HCT116 (cell line): ENCODE measurements around the gene ZFHX2. TPM values are rescaled to one million over a fixed set of nuclear protein-coding genes. Genes with fewer than 3 reads are reported as not detected.

Source experiments
- ATAC-seq: fragments of 200-7000 bp; cut with Tn5 transposase; 2 replicates; pipeline ENCODE4 v1.9.1; 2020; ENCODE audit warnings: mild to moderate bottlenecking, moderate library complexity
- BruUV-seq: library from RNA; stranded (reverse); fragments of 400-500 nt; replicated peaks from 2 replicates; lab custom pipeline; 2021; lab: Mats Ljungman, UMichigan
- CTCF ChIA-PET: fragments of 300-600 bp; sonication (Branson Sonifier 250); formaldehyde crosslinking; loops from one replicate; lab custom pipeline; 2021; ENCODE audit warnings: antibody characterized with exemption; lab: Charles Lee
- POLR2A ChIA-PET: fragments of 300-600, 350-600 bp; sonication (Branson Sonifier 250); formaldehyde crosslinking; loops from one replicate; lab custom pipeline; 2021; ENCODE audit warnings: antibody characterized with exemption; lab: Charles Lee
- RAD21 ChIA-PET, 2 experiments: fragments of 300-600 bp; sonication (Branson Sonifier 250); formaldehyde crosslinking; loops; one replicate each; lab custom pipeline; 2023; ENCODE audit warnings: low total read pairs in 2 of 2; ENCODE audit not compliant: uncharacterized antibody in 2 of 2, unreplicated experiment in 2 of 2, low non-redundant PET in 1 of 2; lab: Charles Lee
- DNase-seq: peaks from one replicate; pipeline ENCODE4 v3.0.0-alpha.2; 2010; ENCODE audit warnings: low read depth, low spot score
- H2AFZ ChIP-seq: fragments of 200-600 bp; shearing (Covaris generic), sonication (generic); 2 replicates; pipeline ENCODE4 v1.6.1; 2017; ENCODE audit warnings: low read depth, mixed run types, mixed read lengths, antibody characterized with exemption, low read length; ENCODE audit not compliant: poor library complexity, severe bottlenecking
- H3K27ac ChIP-seq: 2 replicates; pipeline ENCODE4 v1.5.1; 2012; ENCODE audit warnings: low read depth, low read length
- H3K27me3 ChIP-seq: fragments of 200-600 bp; sonication (generic); 2 replicates; pipeline ENCODE4 v1.6.1; 2016; ENCODE audit warnings: mixed run types, low read length, mixed read lengths; ENCODE audit not compliant: insufficient read depth
- H3K36me3 ChIP-seq, 2 experiments: fragments of 200-500 bp in 1 of 2; fragments of 200-600 bp in 1 of 2; sonication (Bioruptor generic) in 1 of 2; sonication (generic) in 1 of 2; 2 replicates each; pipeline versions ENCODE4 v1.5.1 to v1.6.1; 2014 to 2016; ENCODE audit warnings: low read length in 2 of 2, inconsistent platforms in 1 of 2, mixed read lengths in 1 of 2, mixed run types in 1 of 2; ENCODE audit not compliant: insufficient read depth in 2 of 2, control insufficient read depth in 1 of 2
- H3K4me1 ChIP-seq, 2 experiments: fragments of 200-600 bp in 1 of 2; sonication (generic) in 1 of 2; 2 replicates each; pipeline versions ENCODE4 v1.5.1 to v1.6.1; 2012 to 2017; ENCODE audit warnings: low read length in 2 of 2, inconsistent platforms in 1 of 2, mild to moderate bottlenecking in 1 of 2, mixed read lengths in 1 of 2, mixed run types in 1 of 2, moderate library complexity in 1 of 2; ENCODE audit not compliant: insufficient read depth in 2 of 2, control insufficient read depth in 1 of 2
- H3K4me2 ChIP-seq: fragments of 200-600 bp; sonication (generic); 2 replicates; pipeline ENCODE4 v1.6.1; 2017; ENCODE audit warnings: mixed run types, low read length, mixed read lengths
- H3K4me3 ChIP-seq, 2 experiments: fragments of 200-600 bp in 1 of 2; sonication (generic) in 1 of 2; replicated peaks in 1 of 2; 2 replicates each; pipeline ENCODE4 v1.5.1; 2011 to 2016; ENCODE audit warnings: low read length in 2 of 2, control low read depth in 1 of 2, low read depth in 1 of 2, mild to moderate bottlenecking in 1 of 2, mixed read lengths in 1 of 2, mixed run types in 1 of 2
- H3K79me2 ChIP-seq: fragments of 200-600 bp; sonication (generic); 2 replicates; pipeline ENCODE4 v1.6.1; 2017; ENCODE audit warnings: mild to moderate bottlenecking, mixed run types, low read length, moderate library complexity, mixed read lengths; ENCODE audit not compliant: insufficient read depth
- H3K9ac ChIP-seq: fragments of 200-600 bp; sonication (generic); 2 replicates; pipeline ENCODE4 v1.6.1; 2016; ENCODE audit warnings: low read length, mixed read lengths
- H3K9me2 ChIP-seq: fragments of 200-600 bp; sonication (generic), shearing (Covaris generic); 2 replicates; pipeline ENCODE4 v1.6.1; 2017; ENCODE audit warnings: mixed run types, mild to moderate bottlenecking, moderate library complexity; ENCODE audit not compliant: insufficient read depth
- H3K9me3 ChIP-seq, 2 experiments: fragments of 200-500 bp in 1 of 2; fragments of 200-600 bp in 1 of 2; sonication (Bioruptor generic) in 1 of 2; sonication (generic) in 1 of 2; 2 replicates each; pipeline ENCODE4 v1.6.1; 2014 to 2017; ENCODE audit warnings: low read length in 2 of 2, mixed read lengths in 2 of 2, inconsistent platforms in 1 of 2, low read depth in 1 of 2, mild to moderate bottlenecking in 1 of 2, mixed run types in 1 of 2, moderate library complexity in 1 of 2; ENCODE audit not compliant: control insufficient read depth in 1 of 2, insufficient read depth in 1 of 2
- H4K20me1 ChIP-seq: fragments of 200-600 bp; sonication (generic), shearing (Covaris generic); 2 replicates; pipeline ENCODE4 v1.6.1; 2017; ENCODE audit warnings: mixed run types, mild to moderate bottlenecking, moderate library complexity; ENCODE audit not compliant: insufficient read depth
- CBX3 ChIP-seq: IDR thresholded peaks from 2 replicates; pipeline ENCODE4 v1.6.1; 2012; ENCODE audit warnings: low read depth
- CEBPB ChIP-seq: IDR thresholded peaks from 2 replicates; pipeline ENCODE4 v1.6.1; 2012; ENCODE audit warnings: low read depth
- ELF1 ChIP-seq: IDR thresholded peaks from 2 replicates; pipeline ENCODE4 v1.6.1; 2012; ENCODE audit warnings: low read depth, borderline replicate concordance
- EZH2 ChIP-seq: fragments of 200-600 bp; sonication (generic); IDR thresholded peaks from 2 replicates; pipeline ENCODE4 v1.6.1; 2017; ENCODE audit warnings: antibody characterized with exemption, mixed run types
- FOSL1 ChIP-seq: IDR thresholded peaks from 2 replicates; pipeline ENCODE4 v1.6.1; 2012; ENCODE audit warnings: low read depth
- JUND ChIP-seq: IDR thresholded peaks from 2 replicates; pipeline ENCODE4 v1.6.1; 2012
- POLR2A ChIP-seq: IDR thresholded peaks from 2 replicates; pipeline ENCODE4 v1.7.0; 2011; ENCODE audit warnings: borderline replicate concordance; ENCODE audit not compliant: insufficient read depth, insufficient read length; ENCODE audit errors: extremely low read depth
- POLR2AphosphoS5 ChIP-seq: IDR thresholded peaks from 2 replicates; pipeline ENCODE4 v1.6.1; 2011; ENCODE audit warnings: mild to moderate bottlenecking, low read depth, low read length, moderate library complexity
- SIN3A ChIP-seq: IDR thresholded peaks from 2 replicates; pipeline ENCODE4 v1.6.1; 2012; ENCODE audit warnings: low read depth
- SRF ChIP-seq: IDR thresholded peaks from 2 replicates; pipeline ENCODE4 v1.6.1; 2012; ENCODE audit warnings: low read depth
- ZFX ChIP-seq: fragments of 450-650 bp; IDR thresholded peaks from 2 replicates; pipeline ENCODE4 v1.6.1; 2017
- intact Hi-C: fragments of 100-400 bp; cut with micrococcal nuclease; formaldehyde crosslinking; loops from 2 replicates; pipeline ENCODE4 v1.10.0; 2022
- total RNA-seq: library from RNA; stranded (reverse); gene quantifications from one replicate; pipeline ENCODE4 v1.2.1, GENCODE V29; 2021; ENCODE audit not compliant: unreplicated experiment
- TF ChIP-seq, protein P1 (sequence below): IDR thresholded peaks from 2 replicates; pipeline ENCODE4 v1.6.1; 2011; ENCODE audit warnings: mild to moderate bottlenecking, low read length, moderate library complexity; ENCODE audit not compliant: insufficient replicate concordance; ENCODE audit errors: extremely low read depth
- TF ChIP-seq, protein P2 (sequence below): IDR thresholded peaks from 2 replicates; pipeline ENCODE4 v1.6.1; 2012
- TF ChIP-seq, protein P3 (sequence below): IDR thresholded peaks from 2 replicates; pipeline ENCODE4 v1.6.1; 2012

ZFHX2 gene
- total RNA-seq, 1 experiment from 2014 or later: 3.6 TPM

DNA sequence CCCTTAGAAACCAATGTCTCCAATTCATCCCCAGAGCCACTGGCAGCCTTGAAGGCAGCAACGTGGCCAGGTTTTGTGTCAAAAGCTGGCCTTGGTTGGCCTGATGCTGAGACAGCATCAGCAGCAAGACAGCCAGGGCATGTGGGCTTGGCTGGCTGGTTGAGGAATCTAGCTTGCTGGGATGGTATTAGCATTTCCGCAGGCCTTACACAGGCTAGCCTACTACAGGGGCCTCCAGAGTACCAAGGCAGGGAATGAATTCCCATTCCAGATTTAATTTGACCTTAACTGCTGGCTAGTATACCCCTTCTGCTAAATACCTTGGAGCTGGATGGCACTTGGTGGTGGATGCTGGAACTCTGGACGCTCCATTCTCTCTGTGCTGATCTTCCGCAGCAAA, 66.2 kb downstream of the ZFHX2 start:
- no TSS peak for BruUV-seq
- no peaks in the 10 kb centered on the region for H3K9me3 ChIP-seq
- H3K9me2 ChIP-seq: no peaks in the 10 kb centered on the region
- POLR2A ChIA-PET: no interaction called here
- no peak overlapping the region for H3K4me3 ChIP-seq
- peaks cover 3 to 15% of the 10 kb centered on the region in 2 experiments; a peak in 3 of 4 replicates for H3K36me3 ChIP-seq
- no peaks in the 10 kb centered on the region for H3K27me3 ChIP-seq
- ATAC-seq (no peak), DNase-seq (no peak)
- RAD21 ChIA-PET: no interaction called here
- no peak overlapping the region for H3K4me2 ChIP-seq
- H3K9ac ChIP-seq: no peak overlapping the region
- H3K79me2 ChIP-seq: no peaks in the 10 kb centered on the region
- H4K20me1 ChIP-seq: no peaks in the 10 kb centered on the region
- intact Hi-C loops: no loop called here
- CTCF ChIA-PET: interaction anchor here (0.9 kb wide), 1 partner anchor 75 kb away, joined by 3 read pairs; no protein-coding TSS in a partner anchor
- H3K4me1 ChIP-seq: no peaks in the 10 kb centered on the region
- TF ChIP-seq POLR2A (no peak), CBX3 (no peak), ELF1 (no peak), SRF (no peak), POLR2AphosphoS5 (no peak), EZH2 (no peak), JUND (no peak), FOSL1 (no peak), SIN3A (no peak), ZFX (no peak), CEBPB (no peak)
- TF ChIP-seq, protein P1, sequence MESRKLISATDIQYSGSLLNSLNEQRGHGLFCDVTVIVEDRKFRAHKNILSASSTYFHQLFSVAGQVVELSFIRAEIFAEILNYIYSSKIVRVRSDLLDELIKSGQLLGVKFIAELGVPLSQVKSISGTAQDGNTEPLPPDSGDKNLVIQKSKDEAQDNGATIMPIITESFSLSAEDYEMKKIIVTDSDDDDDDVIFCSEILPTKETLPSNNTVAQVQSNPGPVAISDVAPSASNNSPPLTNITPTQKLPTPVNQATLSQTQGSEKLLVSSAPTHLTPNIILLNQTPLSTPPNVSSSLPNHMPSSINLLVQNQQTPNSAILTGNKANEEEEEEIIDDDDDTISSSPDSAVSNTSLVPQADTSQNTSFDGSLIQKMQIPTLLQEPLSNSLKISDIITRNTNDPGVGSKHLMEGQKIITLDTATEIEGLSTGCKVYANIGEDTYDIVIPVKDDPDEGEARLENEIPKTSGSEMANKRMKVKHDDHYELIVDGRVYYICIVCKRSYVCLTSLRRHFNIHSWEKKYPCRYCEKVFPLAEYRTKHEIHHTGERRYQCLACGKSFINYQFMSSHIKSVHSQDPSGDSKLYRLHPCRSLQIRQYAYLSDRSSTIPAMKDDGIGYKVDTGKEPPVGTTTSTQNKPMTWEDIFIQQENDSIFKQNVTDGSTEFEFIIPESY: no peak
- TF ChIP-seq, protein P2, sequence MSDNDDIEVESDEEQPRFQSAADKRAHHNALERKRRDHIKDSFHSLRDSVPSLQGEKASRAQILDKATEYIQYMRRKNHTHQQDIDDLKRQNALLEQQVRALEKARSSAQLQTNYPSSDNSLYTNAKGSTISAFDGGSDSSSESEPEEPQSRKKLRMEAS: no peak
- TF ChIP-seq, protein P3, sequence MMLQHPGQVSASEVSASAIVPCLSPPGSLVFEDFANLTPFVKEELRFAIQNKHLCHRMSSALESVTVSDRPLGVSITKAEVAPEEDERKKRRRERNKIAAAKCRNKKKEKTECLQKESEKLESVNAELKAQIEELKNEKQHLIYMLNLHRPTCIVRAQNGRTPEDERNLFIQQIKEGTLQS: no peak
- no peak overlapping the region for H3K27ac ChIP-seq
- H2AFZ ChIP-seq: no peak overlapping the region
